ENCODE measurements around the gene ZEB2.
"Not testable (repeated sequence)": the region's sequence is repeated elsewhere in the genome, so short reads cannot be mapped to it uniquely, and the experiment has no call there.

Gene ZEB2

DNA sequence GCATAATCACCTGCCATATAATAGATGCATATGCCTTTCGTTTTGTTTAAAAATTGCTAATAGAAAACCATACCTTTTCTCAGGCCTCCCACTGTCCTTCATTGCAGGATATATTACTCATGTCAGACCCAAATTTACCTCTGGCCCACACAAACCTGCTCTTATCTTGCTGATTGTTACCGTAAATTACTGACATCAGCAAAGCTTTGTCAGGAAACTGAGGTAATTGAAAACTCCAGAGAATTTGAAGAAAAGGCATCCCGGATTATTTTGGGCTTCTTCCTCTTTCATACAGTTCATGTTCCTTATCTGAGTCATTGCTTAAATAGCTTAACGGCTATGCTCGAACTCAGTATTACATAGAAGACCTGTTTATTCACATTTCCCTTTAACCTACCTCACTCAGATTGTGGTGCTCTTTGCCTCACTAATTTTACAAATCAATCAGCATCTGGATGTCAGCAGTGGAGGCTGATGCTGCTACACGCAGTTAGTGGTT, 145.7 kb downstream of the ZEB2 start:
- DNase-seq: no peak
- intact Hi-C loops (cut with DNase I): loop anchor here (5.0 kb wide), 1 partner anchor 42 kb away; a partner anchor contains a TSS

DNA sequence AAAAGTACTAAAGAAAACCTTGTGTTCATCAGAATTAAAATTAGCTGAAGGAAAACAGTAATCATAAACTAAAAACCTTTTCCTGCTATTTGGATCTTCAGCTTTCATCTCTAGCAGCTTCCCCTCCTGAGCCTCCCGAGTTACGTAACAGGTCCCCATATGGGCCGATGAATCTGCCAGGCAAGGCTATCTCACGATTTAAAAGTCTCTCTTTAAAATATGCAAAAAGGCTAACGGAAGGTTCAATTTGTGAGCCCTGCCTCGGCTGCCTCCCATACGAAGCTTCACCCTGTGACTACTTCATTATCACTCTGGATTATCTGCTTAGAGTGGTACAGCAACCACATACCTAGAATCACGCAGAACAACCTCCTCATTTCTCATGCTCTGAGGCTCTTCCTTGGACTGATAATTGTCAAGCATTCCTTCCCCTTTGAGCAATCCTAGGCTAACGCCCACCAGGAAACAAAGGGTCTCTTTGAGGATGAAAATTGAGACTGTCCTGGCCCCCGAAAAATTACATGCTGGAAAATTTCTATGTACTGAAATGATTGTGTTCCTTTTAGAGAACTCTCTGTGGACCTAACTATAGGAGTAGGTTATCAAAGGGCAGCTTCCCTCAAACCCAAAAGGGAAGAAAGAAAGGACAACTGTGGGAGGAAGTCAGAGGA, 147.4 kb downstream of the ZEB2 start:
- intact Hi-C loops (cut with DNase I): loop anchor here (5.0 kb wide), 1 partner anchor 40 kb away; a partner anchor contains a TSS
- peak in 8 of 10 donors; percentile 23 to 86 (median 49) for DNase-seq

GRCh38 chr2:144370937-144371584, 148.9 kb downstream of the ZEB2 start:
- intact Hi-C loops (cut with DNase I): loop anchor here (5.0 kb wide), 1 partner anchor 39 kb away; a partner anchor contains a TSS
- DNase-seq: no peak

DNA sequence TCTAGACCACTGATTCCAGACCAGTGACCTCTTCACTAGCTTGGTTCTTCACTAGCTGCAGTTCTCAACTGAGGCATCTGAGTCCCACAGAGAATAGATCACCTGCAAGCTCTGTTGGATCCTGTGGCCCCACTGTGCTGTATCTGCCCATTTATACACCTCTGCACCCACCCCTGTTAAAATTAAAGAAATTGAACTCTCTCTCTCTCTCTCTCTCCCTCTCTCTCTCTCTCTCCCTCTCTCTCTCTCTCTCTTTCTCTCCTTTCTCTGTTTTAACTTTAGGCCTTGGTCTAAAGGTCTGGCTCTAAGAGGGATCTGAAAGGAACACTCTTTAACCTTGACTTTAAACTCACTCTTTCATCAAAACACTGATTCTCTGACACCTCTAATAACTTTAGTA, 150.5 kb downstream of the ZEB2 start:
- DNase-seq: no peak
- intact Hi-C loops (cut with DNase I): no loop called here

DNA sequence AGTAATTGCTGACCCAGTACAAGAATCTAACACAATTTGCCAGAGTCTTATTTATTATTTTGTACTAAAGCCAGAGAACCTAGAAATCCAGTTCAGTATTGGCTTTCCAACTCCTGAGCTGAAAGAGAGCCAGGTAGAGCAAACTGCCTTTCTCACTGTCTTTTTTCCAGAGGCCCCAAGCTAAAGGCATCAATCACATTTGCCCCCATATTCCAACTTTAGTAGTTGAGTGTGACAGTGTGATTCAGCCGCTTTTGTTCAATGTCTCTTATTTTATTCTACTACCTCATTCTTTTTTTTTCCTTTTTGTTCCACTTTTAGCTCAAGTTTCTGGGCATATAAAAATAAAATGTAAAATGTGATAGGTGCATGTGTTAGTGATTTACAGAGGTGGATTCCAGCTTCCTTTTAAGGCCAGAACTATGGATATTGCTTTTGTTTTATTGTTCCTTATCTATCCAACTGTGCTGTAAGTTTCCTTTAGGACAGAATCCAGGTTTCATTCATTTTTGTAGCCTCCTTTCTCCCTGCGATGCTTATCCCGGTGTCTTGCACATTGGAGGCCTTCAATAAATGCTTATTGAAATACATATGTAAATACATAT, 153.0 kb downstream of the ZEB2 start:
- intact Hi-C loops (cut with DNase I): no loop called here

DNA sequence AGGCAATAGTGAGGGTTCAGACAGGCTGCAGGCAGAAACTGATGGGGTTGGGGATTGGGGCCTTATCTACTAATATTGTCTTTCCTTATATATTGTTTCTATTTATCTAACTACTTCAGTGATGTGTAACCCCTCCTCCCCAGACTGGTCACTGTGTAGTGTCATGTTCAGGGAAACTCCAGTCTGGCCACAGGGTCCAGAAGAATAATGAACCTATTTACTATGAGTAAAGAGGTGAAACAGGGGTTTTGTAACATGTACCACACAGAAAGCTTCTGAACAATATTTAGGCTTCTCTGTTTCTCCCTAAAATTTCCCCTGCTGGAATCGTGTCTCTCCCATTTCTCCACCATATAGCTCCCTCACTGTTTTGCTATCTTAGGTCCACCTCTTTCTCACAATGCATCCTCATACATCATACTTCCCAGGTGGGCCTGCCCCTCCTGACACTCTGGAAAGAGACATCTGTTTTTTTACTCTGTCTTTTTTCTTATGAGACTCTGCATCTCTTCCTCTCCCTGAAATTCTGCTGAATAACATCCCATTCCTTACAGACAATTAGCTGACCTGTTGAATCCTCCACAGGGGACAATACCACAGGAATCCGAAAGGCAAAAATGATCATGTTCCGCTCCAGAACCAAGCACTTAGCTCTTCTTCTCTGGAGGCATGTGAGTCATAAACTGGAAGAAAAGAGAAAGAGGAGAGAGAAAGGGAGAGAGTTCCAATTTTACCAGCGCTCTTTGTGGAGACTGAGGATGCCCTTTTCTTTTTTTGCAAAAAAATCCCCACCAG, 154.8 kb downstream of the ZEB2 start:
- DNase-seq: no peak
- intact Hi-C loops (cut with DNase I): no loop called here

More for the DNA sequence above, 153.0 kb downstream of the ZEB2 start:
- no peak for DNase-seq

DNA sequence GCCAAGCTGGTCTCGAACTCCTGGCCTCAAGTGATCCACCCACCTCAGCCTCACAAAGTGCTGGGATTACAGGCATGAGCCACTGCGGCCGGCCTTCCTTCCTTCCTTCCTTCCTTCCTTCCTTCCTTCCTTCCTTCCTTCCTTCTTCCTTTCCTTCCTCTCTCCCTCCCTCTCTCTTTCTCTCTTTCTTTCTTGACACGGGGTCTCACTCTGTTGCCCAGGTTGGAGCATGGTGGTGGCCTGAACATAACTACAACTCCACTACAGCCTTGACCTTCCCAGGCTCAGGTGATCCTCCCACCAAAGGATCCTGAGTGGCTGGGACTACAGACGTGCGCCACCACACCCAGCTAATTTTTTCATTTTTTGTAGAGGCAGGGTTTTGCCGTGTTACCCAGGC, 155.7 kb downstream of the ZEB2 start:
- intact Hi-C loops (cut with DNase I); DNase-seq: not testable (repeated sequence)

DNA sequence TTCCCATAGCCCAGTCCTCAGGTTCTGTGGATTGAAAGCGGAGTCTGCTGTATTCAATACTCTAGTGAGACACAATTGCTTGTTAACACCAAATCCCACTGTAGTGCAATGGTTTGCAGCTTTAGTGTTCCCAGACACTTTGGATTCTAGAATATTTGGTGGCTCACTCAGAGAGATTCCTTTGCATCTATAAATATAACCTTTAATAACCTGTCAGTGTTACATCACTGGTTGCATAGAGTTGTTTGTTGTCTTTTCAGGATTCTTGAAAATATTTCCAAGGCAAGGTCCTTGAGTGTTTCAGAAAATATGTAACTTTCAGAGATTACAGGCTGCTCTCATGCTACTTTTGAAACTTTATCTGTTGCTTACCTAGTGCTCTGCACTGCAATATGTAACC, 157.5 kb downstream of the ZEB2 start:
- intact Hi-C loops (cut with DNase I): no loop called here
- DNase-seq: no peak

DNA sequence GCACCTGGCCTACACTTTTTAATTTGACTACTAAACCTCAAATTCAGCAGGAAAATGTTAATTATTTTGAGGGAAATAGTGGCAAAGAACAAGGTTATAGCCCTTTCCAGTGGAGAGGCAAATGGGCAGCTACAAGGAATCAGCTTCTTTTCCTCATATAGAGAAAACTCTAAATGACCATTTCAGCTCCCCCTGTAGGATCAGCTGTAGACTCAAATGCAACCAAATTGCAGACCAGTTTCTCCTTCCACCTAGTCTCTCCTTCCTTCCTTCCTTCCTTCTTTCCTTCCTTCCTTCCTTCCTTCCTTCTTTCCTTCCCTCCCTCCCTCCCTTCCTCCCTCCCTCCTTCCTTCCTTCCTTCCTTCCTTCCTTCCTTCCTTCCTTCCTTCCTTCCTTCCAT, 158.2 kb downstream of the ZEB2 start:
- intact Hi-C loops (cut with DNase I): no loop called here
- DNase-seq: no peak

DNA sequence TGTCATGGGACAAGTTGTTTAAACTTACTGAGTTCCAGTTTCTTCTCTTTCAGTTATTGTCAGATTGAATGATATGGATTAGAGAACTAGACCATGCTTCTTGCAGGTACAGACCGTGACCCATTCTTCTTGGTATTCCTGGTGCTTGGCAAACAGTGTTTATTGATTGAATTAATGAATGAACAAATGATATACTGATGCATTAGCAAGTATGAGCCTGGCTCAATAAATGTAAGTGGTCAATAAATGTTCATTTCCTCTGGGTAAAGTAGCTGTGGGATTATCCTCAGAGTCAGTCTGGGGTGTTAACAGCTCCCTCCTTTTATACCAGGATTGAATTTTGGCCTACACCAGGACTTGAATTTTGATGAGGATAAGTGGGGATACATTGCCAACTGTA, 160.2 kb downstream of the ZEB2 start:
- DNase-seq: no peak
- intact Hi-C loops (cut with DNase I): no loop called here

- intact Hi-C loops (cut with DNase I): no loop called here
- DNase-seq: no peak
Measured at GRCh38 chr2:144358979-144359541, 160.9 kb downstream of the ZEB2 start.

DNA sequence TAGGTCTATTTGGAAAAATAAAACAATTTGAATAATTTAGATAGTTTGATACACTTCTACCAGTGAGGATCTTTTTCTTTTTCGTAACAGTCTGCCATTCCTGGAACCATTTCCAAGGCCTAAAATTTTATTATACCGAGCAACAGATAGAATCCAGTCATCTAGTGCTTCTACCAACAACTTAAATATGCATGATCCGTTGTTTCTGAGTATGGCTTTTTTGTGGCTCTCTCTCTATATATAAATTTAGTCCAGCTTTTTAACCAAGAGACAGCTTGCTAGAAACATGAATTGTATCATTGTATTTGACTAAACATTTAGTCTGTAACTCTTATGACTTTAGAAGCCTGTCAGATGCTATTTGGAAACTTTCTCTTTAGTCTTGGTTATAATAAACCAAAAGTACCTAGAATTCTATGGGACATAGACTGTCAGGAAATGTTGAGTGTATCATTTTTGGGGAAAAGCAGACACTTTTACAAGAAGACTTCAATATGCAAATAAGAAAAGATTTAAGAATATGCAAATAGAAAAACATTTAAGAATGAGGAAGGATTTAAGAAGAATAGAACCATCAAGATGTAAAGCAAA, 161.4 kb downstream of the ZEB2 start:
- DNase-seq: no peak
- intact Hi-C loops (cut with DNase I): no loop called here

DNA sequence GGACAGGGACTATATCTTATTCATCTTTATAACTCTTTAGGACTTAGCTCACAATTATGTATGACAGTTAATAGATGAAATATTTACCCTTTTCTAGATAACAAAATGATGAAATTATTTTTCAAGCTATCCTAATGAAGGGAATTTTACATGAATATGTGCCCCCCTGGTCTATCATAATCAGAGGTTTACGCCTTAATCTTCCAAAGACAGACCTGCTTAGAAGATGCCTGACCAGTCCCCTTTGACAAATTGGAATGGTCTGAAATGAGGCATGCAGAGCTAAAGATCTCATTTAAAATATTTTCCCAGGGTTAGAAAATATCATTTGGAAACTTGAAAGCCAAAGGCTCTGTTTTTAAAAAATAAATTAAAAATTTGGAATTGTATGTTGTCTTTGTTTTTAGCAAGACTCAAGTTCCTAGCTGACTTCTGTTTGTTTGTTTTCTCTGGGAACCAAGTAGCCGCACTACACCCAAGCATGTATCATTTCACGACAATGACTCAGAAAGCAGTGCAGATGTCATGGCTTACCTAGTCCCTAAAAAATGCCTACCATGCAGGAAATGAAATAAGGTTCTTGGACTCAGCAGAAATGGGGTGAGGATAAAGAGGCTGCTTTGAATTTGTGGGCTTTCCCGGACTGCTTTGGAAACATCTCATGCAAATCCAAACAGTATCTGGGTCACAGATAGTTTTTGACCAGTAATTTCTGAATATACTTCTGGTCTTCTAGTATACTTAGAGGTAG, 162.1 kb downstream of the ZEB2 start:
- intact Hi-C loops (cut with DNase I): no loop called here
- DNase-seq: no peak

GRCh38 chr2:144356402-144356801, 163.5 kb downstream of the ZEB2 start:
- intact Hi-C loops (cut with DNase I): no loop called here
- no peak for DNase-seq

GRCh38 chr2:144354953-144355352, 165.0 kb downstream of the ZEB2 start:
- no peak for DNase-seq
- intact Hi-C loops (cut with DNase I): no loop called here

GRCh38 chr2:144351687-144352086, 168.2 kb downstream of the ZEB2 start:
- intact Hi-C loops (cut with DNase I): no loop called here
- no peak for DNase-seq

DNA sequence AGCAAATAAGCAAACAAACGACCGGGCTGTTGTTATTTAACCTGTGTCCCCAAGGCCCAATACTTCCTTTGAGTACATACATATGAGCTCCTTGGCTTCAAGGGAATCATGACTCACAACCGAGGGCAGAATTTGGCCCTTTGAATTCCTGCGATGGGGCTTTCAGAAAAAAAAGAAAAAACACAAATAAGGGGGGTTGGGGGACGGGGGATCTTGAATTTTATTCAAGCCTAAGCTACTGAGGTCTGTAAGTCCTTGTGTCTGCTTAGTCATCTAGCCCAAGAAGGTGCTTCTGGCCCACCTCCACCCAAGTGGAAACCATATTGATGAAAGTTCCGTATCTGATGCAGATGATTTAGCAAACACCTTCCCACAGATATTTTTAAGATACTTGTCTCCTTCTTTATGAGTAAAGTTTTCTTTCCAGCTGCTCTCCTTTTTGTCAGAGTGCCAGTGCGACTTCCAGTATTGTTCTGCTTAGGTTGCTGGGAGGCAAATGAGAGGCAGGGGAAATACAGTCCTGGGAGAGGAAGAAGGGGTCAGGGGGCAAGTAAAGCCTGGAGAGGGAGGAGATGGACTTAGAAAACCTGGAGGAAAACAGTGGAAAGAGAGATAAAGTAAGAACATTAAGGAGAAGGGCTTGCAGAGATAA, 169.6 kb downstream of the ZEB2 start:
- no peak for DNase-seq
- intact Hi-C loops (cut with DNase I): no loop called here

- DNase-seq: no peak
- intact Hi-C loops (cut with DNase I): no loop called here
Measured at GRCh38 chr2:144349674-144350073, 170.2 kb downstream of the ZEB2 start.

DNA sequence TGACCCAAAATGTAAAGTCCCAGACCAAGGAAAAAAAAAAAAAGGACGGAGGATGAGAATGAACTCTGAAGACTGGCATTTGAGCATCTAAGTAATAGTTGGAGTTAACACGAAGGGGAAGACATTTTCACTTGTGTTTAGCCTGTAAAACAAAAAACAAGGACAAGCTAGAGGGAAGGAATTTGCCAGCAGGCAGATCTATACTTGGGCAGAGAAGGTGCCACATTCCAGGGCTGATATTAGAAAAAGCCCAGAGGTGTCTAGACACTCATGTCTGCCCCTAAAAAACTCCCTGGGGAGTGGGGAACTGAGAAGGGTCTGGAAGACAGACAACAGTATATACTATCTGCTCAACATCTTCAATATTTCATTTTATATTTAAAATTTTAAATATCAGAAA, 171.1 kb downstream of the ZEB2 start:
- no peak for DNase-seq
- intact Hi-C loops (cut with DNase I): no loop called here

All from posterior cingulate gyrus (tissue), 11 donors.